Measurements from ENCODE around the gene ERCC6L2. TPM values are rescaled to one million over a fixed set of nuclear protein-coding genes. Genes with fewer than 3 reads are reported as not detected.

Gene ERCC6L2
- total and polyA plus RNA-seq, 2 experiments from 2014 or later: 33.5 to 80.6 TPM

GRCh38 chr9:95938724-95939123 is 63.2 kb downstream of the ERCC6L2 start:
- Mint-ChIP-seq H3K27ac (no peak overlapping the region; the same call in 1 of the 2 replicates), H3K4me3 (no peak overlapping the region), H3K9me3 (no peaks in the 10 kb centered on the region; the same call in 2 of the 3 replicates), H3K36me3 (ENCODE audit: low read depth) (peaks cover 48% of the 10 kb centered on the region), H3K27me3 (ENCODE audit: insufficient read depth, low read depth, poor library complexity) (no peaks in the 10 kb centered on the region), H3K4me1 (peaks cover 15% of the 10 kb centered on the region)
- Histone ChIP-seq H3K4me3 (no peak overlapping the region), H2AFZ (no peak overlapping the region), H3K4me1 (ENCODE audit: insufficient read depth) (no peaks in the 10 kb centered on the region), H4K20me1 (replicated peaks; ENCODE audit: insufficient read depth) (no peaks in the 10 kb centered on the region; the same call in 1 of the 2 replicates), H3K36me3 (ENCODE audit: insufficient read depth) (peaks cover 12% of the 10 kb centered on the region; the same call in 1 of the 2 replicates), H3K79me2 (replicated peaks; ENCODE audit: insufficient read depth) (peaks cover 11% of the 10 kb centered on the region; the same call in 1 of the 2 replicates), H3F3A (replicated peaks; ENCODE audit: low read depth) (no peaks in the 10 kb centered on the region), H3K4me2 (no peak overlapping the region), H3K27ac (ENCODE audit: low read depth) (no peak overlapping the region), H3K9me2 (ENCODE audit: insufficient read depth) (no peaks in the 10 kb centered on the region), H3K27me3 (ENCODE audit: insufficient read depth) (no peaks in the 10 kb centered on the region)
- ATAC-seq: no peak
- DNase-seq (ENCODE audit: low spot score): no peak
- TF ChIP-seq ZNF331 (CRISPR knock-in tag; IDR thresholded peaks at IDR 0.05; ENCODE audit: low read depth) (no peak), CTCF (conservative IDR thresholded peaks at IDR 0.05; ENCODE audit: low read depth in 2 of 2) (no peak), REST (IDR thresholded peaks at IDR 0.05; ENCODE audit: unreplicated experiment) (no peak), NANOG (IDR thresholded peaks at IDR 0.05; ENCODE audit: borderline replicate concordance) (no peak), EZH2phosphoT487 (IDR thresholded peaks at IDR 0.05; ENCODE audit: unreplicated experiment) (no peak), ETS1 (IDR thresholded peaks at IDR 0.05) (no peak), ZNF114 (CRISPR knock-in tag; IDR thresholded peaks at IDR 0.05) (no peak), ZNF462 (CRISPR knock-in tag; IDR thresholded peaks at IDR 0.05) (no peak), CREB1 (CRISPR knock-in tag; IDR thresholded peaks at IDR 0.05; ENCODE audit: low read depth) (no peak), EZH2 (IDR thresholded peaks at IDR 0.05; ENCODE audit: low read depth, unreplicated experiment) (no peak), POLR2AphosphoS5 (IDR thresholded peaks at IDR 0.05; ENCODE audit: low read depth) (no peak), JUNB (IDR thresholded peaks at IDR 0.05; ENCODE audit: unreplicated experiment) (no peak), STAT1 (IDR thresholded peaks at IDR 0.05; ENCODE audit: unreplicated experiment) (no peak)
